T-helper 2 cell (primary cell): ENCODE results near the gene PTGDS.

Source experiments
- DNase-seq, 5 experiments: peaks; one replicate each; pipeline versions ENCODE4 v3.0.0 to v3.0.0-alpha.2; 2012 to 2022

Gene PTGDS

GRCh38 chr9:136958898-136959850, 18.1 kb upstream of the PTGDS start:
- no peak for DNase-seq

GRCh38 chr9:136960212-136960937, 16.9 kb upstream of the PTGDS start:
- peak in 2 of 5 experiments; percentile 57 to 62 for DNase-seq

GRCh38 chr9:136960938-136961275, 16.4 kb upstream of the PTGDS start:
- DNase-seq: no peak

DNA sequence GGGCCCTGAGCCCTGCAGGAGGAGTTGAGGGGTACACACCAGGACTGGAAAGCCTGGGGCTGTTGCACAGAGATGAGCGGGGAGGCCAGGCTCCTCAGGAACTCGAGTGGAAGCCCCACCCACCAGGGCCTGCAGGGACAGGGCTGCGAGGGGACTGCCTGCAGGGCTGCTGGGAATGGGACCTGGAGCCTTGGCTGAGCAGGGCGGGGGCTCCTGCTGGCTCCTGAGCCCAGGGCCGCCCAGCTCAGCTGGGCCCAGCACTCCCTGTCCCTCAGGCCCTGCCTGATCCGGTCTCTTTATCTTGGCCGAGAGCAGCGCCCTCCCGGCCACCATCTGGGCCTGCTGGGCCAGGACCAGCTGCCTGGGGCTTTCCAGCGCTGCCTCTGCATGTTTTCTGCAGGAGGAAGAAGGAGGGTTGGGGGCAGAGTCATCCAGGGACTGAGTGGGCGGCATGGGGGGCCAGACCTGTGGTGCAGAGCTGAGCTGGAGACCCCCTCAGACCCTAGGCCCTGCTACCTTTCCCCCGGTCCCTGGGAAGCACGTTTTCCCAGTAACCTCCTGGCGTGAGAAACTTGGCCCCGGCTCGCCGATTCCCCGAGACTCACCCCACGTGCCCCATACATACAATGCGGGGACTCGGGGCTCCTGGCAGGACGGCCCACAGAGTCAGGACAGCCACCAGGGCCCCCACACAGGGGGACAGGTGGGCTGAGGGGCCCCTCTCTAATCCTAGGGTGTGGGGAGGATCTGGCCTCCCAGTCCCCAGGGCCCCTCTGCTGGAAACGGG, 15.8 kb upstream of the PTGDS start:
- no peak for DNase-seq

DNA sequence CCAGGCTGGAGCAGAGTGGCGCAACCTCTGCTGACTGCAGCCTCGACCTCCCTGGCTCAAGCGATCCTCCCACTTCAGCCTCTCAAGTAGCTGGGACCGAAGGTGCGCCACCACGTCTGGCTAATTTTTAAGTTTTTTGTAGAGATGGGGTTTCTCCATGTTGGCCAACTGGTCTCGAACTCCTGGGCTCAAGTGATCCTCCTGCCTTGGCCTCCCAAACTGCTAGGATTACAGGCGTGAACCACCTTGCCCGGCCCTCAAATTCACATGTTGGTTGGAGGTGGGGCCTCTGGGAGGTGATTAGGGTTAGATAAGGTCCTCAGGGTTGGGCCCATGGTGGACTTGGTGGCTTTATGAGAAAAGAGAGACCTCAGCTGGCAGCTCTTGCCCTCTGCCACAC, 15.1 kb upstream of the PTGDS start:
- DNase-seq: no peak

DNA sequence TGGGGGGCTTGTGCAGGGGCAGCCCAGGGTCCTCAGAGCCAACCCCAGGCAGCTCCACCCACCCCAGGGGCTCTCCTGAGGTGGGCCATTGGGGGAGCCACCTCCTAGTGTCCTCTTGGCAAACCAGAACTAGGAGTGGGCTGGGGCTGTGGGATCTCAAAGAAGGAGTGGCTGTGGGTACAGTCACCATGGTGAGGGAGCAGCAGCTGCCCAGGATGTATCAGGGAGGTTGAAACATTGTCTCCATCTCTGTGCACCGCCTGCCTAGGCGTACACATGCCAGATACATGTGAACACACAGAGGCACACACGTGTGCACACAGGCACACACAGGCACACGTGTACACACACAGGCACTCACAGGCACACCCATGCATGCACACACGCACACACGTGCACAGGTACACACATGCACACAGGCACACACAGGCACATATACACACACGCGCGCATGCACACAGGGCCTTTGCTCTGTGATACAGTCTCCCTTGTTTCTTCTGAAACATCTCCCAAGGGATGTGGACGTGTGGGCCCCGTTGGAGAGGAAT, 14.5 kb upstream of the PTGDS start:
- no peak for DNase-seq

GRCh38 chr9:136963341-136963740, 14.0 kb upstream of the PTGDS start:
- no peak for DNase-seq

GRCh38 chr9:136963751-136964150, 13.6 kb upstream of the PTGDS start:
- no peak for DNase-seq

GRCh38 chr9:136964171-136964689, 13.1 kb upstream of the PTGDS start:
- DNase-seq: no peak

DNA sequence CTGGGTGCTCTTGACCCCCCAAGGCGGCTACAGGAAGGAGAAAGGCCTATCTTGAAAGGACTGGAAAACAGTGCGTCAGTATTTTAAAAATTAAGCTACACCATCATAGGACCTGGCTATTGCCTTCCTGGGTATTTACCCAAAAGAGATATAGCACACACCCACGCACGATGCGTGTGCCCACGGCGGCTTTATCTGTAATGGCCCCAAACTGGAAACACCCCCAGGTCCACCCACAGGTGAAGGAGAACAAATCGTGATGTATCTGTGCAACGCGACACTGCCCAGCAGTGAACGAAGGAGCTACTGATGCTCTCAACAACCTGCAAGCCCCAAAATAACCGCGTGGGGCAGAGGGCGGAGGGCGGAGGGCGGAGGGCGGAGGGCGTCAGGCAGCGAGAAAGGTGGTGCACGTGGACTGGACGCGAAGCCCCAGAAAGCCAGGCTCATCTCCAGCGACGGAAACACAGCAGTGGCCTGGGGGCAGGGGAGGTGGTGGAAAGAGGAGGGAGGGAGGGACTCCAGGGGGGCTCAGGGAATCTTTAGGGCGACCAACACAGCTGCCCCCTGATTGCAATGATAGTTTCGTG, 12.4 kb upstream of the PTGDS start:
- DNase-seq: no peak

- peak in 2 of 5 experiments; percentile 63 to 76 for DNase-seq
Measured at GRCh38 chr9:136965771-136966484, 11.4 kb upstream of the PTGDS start.

DNA sequence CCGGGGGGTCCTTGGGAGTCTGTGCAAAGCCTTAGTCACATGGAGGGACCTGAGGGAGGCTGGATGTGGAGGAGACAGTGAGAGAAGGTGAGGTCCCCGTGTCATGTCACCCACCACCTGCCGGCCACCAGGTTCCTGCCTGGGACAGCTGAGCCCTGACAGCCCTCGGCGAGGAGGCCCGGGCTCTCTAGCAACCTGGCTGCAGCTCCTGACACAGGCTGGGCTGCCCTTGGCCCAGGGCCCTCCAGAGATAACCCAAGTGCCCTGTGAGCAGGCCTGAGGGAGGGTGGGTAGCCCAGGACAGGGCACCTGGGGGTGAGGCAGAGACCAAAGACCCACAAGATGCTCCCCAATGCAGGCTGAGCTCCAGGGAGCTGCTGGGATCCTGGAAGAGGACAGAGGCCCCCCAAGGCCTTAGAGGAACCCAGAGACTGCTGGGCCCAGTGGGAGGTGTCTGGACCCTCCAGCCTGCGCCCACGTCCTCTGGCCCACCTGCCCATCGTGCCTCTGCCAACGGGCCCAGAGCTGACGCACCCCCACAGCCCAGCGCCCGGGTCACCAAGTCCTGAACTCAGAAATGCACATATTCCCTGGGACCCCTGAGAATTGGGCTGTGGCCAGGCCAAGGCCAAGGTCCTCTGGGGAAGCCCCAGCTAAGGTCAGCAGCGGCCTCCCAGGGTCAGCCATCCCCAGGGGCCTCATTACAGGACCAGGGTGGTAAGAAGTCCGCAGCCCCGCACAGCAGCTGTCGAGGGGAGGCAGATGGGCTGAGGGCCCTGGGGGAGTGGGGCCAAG, 8.8 kb upstream of the PTGDS start:
- no peak for DNase-seq

DNA sequence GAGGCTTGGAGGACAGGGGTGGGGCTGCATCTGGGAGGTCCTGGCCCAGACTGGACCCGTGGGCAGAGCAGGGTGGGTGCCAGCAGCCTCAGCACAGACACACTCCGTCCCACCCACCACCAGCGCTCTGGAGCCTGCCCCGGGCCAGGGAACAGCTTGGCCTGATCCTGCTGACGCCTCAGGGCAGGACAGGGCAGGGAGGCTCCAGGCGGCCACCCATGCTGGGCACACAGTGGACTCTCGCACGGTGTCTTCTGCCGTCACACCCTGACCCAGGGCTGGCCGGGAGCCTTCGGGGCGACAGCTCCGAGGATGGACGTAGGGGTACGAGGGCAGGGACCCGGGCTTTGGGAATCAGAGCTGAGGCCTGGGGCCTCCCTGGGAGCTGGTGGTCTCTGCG, 8.2 kb upstream of the PTGDS start:
- no peak for DNase-seq

DNA sequence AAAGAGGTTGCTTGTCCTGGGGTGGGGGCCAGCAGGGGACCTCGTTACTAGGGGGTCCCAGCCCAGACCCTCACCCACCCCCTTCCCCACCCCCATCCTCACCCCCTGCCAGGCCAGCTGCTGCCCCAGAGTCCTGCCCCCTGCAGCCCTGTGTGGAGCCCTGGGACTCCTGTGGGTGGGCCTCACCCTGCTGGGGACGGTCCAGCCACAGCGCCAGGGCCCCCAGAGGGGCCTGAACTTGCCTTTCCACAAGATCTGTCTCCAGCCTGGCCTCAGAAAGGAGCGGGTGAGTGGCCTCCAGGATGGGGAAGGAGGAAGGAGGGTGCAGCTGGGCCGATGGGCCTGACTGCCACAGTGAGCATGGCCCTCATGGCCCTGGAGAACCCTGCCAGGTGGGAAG, 7.5 kb upstream of the PTGDS start:
- no peak for DNase-seq

DNA sequence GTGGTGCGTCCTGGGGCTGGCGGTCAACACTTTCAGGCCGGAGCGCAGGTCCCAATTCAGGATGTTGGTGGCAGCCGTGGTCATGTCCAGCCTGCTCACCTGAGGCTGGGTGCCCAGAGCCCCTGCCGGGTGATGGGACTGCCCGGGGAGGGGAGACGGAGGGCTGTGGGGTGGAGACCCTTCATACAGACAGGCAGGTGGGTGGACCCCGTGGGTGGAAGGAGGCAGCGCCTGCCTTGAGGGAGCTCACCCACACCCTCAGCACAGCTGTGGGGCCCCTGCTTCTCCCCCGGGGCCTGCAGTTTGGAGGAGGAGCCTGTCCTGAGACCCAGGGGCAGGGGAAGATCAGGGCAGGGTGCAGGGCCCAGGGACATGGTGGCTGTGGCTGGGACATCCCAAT, 6.9 kb upstream of the PTGDS start:
- no peak for DNase-seq

GRCh38 chr9:136971746-136972145, 5.6 kb upstream of the PTGDS start:
- DNase-seq: no peak

DNA sequence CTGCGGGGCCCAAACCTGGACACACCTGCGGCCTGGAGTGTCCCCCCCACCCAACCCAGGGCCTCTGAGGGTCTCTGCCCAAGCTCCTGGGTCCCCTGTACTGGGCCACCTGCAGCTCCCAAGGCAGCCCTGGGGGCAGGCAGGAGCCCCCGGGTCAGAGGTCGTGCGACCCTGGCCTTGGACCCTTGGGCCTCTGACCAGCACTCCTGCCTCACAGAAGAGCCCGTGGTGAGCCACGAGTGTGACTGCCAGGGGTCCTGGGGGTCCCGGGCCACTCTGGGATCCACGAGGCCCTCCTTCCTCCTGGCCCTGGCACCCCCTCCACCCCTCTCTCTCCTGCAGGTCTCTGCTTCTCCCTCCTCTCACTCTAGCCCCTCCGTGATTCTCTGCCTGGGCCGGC, 5.0 kb upstream of the PTGDS start:
- DNase-seq: no peak

DNA sequence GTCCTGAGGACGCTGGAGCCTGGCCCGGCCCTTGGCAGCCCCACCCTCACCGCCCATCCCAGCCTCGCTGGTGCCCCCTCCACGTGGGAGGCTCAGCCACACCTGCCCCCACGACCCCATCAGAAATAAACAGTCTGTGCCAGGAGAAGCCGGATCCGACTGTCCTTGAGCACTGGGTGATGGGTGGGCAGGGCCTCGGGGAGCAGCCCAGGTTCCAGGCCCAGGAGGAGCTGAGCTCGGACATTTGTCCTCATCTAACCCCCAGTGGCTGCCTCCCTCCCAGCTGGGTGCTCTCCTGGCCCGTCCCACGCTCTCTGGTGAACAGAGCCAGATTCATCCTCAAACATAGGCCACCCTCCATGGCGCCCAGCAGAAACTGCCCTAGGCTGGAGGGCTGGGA, 4.6 kb upstream of the PTGDS start:
- DNase-seq: no peak

DNA sequence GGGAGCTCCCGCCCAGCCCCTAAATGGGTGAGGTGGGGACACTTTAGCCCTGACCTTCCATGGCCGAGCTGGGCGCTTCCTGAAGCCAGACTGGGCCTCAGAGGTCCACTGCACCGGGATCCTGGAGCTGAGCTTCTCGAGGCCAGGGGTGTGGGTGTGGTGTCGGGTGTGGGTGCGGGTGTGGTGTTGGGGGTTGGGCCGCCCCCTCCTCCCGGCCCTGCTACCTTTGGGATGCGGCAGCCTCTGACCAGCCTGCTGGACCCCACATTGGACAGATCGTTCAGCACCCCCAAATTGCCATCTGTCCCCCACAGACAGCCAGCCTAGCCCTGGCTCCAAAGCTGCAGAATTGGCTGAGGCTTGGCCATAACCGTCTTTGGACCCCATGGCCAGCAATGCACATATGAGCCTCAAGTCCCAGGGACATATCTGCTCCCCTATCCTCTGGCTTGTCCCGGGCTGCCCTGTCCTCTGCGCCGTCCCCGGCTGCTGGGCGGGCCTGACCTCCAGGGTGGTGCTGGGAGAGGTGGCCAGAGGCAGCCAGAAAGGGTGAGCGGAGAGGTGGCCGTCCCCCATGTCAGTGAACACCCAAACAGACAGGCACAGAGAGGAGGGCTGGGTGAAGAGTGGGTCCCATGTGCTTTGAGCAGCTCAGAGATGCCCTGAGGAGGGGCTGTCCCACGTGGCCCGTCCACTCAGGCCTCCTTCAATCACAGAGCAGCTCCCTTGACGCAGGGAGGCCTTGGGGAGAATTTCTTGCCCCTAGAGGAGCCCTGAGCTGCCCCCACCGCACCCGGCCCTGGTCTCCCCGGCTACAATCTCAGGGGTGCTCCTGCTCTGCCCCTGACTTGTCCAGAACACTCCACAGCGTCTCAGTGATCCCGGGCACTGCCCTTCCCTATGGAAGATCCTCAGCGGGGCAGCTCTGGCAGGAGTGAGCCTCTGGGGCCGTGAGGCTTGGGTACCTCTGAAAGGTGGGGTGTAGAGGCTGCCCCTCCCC, 3.4 kb upstream of the PTGDS start:
- no peak for DNase-seq
